GM23248 (cell line): ENCODE results near the gene ARV1.

ENCODE experiments used
- EZH2 ChIP-seq: fragments of 200-600 bp; sonication (generic); IDR thresholded peaks from 2 replicates; pipeline ENCODE4 v1.6.1; 2018; ENCODE audit warnings: antibody characterized with exemption, mild to moderate bottlenecking; ENCODE audit not compliant: insufficient read depth, poor library complexity, severe bottlenecking
- EZH2phosphoT487 ChIP-seq: fragments of 200-600 bp; sonication (generic); IDR thresholded peaks from 2 replicates; pipeline ENCODE4 v1.6.1; 2018; ENCODE audit warnings: antibody characterized with exemption, moderate library complexity, mild to moderate bottlenecking, low read depth; ENCODE audit not compliant: insufficient read depth

GRCh38 chr1:230987448-230987847, 8.6 kb downstream of the ARV1 start:
- TF ChIP-seq EZH2phosphoT487, result no peak
- no peak for TF ChIP-seq EZH2
